Neural cell (in vitro differentiated cells): ENCODE data around the gene AFAP1L1. TPM values are rescaled to one million over a fixed set of nuclear protein-coding genes. Genes with fewer than 3 reads are reported as not detected.

ENCODE experiments used
- H2AFZ ChIP-seq: fragments of 200-600, 300-800 bp; sonication (generic), shearing (Covaris generic); 2 replicates; pipeline ENCODE4 v1.6.0; 2014; ENCODE audit warnings: low read depth, mild to moderate bottlenecking, antibody characterized with exemption, low read length, moderate library complexity
- H3F3A ChIP-seq: fragments of 200-600 bp; shearing (Covaris generic); 2 replicates; pipeline ENCODE4 v1.6.1; 2016; ENCODE audit warnings: mild to moderate bottlenecking, moderate library complexity, mixed read lengths, antibody characterized with exemption, low read length; ENCODE audit not compliant: insufficient read depth, poor library complexity, severe bottlenecking
- H3K27ac ChIP-seq: fragments of 200-600, 300-800 bp; sonication (generic), shearing (Covaris generic); 2 replicates; pipeline ENCODE4 v1.5.1; 2014; ENCODE audit warnings: mild to moderate bottlenecking, low read length, moderate library complexity
- H3K27me3 ChIP-seq: fragments of 300-800, 200-600 bp; sonication (generic), shearing (Covaris generic); 2 replicates; pipeline ENCODE4 v1.6.0; 2014; ENCODE audit warnings: mild to moderate bottlenecking, low read depth, low read length, moderate library complexity; ENCODE audit not compliant: insufficient read depth
- H3K36me3 ChIP-seq: fragments of 300-800, 200-600 bp; sonication (generic), shearing (Covaris generic); 2 replicates; pipeline ENCODE4 v1.5.1; 2014; ENCODE audit warnings: mild to moderate bottlenecking, antibody characterized with exemption, low read length, moderate library complexity; ENCODE audit not compliant: insufficient read depth
- H3K4me2 ChIP-seq: fragments of 300-800, 200-600 bp; sonication (generic), shearing (Covaris generic); 2 replicates; pipeline ENCODE4 v1.6.0; 2014; ENCODE audit warnings: mild to moderate bottlenecking, low read length
- H3K4me3 ChIP-seq: fragments of 300-800, 200-600 bp; sonication (generic), shearing (Covaris generic); 2 replicates; pipeline ENCODE4 v1.5.1; 2014; ENCODE audit warnings: mild to moderate bottlenecking, low read length, moderate library complexity
- H3K79me2 ChIP-seq: fragments of 200-600 bp; shearing (Covaris generic); replicated peaks from 2 replicates; pipeline ENCODE4 v1.6.0; 2014; ENCODE audit warnings: mild to moderate bottlenecking, low read length, moderate library complexity; ENCODE audit not compliant: insufficient read depth
- H3K9ac ChIP-seq: fragments of 300-800, 200-600 bp; sonication (generic), shearing (Covaris generic); 2 replicates; pipeline ENCODE4 v1.6.1; 2016; ENCODE audit warnings: mild to moderate bottlenecking, low read length, mixed read lengths
- H3K9me2 ChIP-seq: fragments of 200-600 bp; shearing (Covaris generic); 2 replicates; pipeline ENCODE4 v1.6.1; 2016; ENCODE audit warnings: mild to moderate bottlenecking, low read length, mixed read lengths; ENCODE audit not compliant: insufficient read depth
- H3K9me3 ChIP-seq: fragments of 200-600, 300-800 bp; sonication (generic), shearing (Covaris generic); 2 replicates; pipeline ENCODE4 v1.6.1; 2016; ENCODE audit warnings: mild to moderate bottlenecking, mixed run types, low read length, moderate library complexity, mixed read lengths
- H4K20me1 ChIP-seq: fragments of 200-600 bp; shearing (Covaris generic); 2 replicates; pipeline ENCODE4 v1.6.1; 2016; ENCODE audit warnings: mild to moderate bottlenecking, mixed run types; ENCODE audit not compliant: insufficient read depth
- EP300 ChIP-seq: fragments of 450-650 bp; conservative IDR thresholded peaks from 2 replicates; pipeline ENCODE4 v1.6.1; 2014; ENCODE audit warnings: antibody characterized with exemption, mild to moderate bottlenecking, moderate library complexity; ENCODE audit not compliant: poor library complexity, severe bottlenecking
- EZH2 ChIP-seq: fragments of 200-600, 300-800 bp; shearing (Covaris generic), sonication (generic); IDR thresholded peaks from 2 replicates; pipeline ENCODE4 v1.6.1; 2014; ENCODE audit warnings: antibody characterized with exemption, low read length, borderline replicate concordance, mild to moderate bottlenecking; ENCODE audit not compliant: insufficient read depth, poor library complexity, severe bottlenecking
- MXI1 ChIP-seq: fragments of 450-650 bp; conservative IDR thresholded peaks from 2 replicates; pipeline ENCODE4 v1.6.1; 2014; ENCODE audit warnings: antibody characterized with exemption, mild to moderate bottlenecking; ENCODE audit not compliant: poor library complexity, severe bottlenecking
- POLR2AphosphoS5 ChIP-seq: IDR thresholded peaks from 2 replicates; pipeline ENCODE4 v1.6.1; 2012
- RAD21 ChIP-seq: fragments of 450-650 bp; conservative IDR thresholded peaks from 2 replicates; pipeline ENCODE4 v1.6.1; 2014; ENCODE audit warnings: antibody characterized with exemption, mild to moderate bottlenecking, moderate library complexity
- REST ChIP-seq: IDR thresholded peaks from 2 replicates; pipeline ENCODE4 v1.6.1; 2012; ENCODE audit warnings: borderline replicate concordance
- SMC3 ChIP-seq: fragments of 450-650 bp; conservative IDR thresholded peaks from 2 replicates; pipeline ENCODE4 v1.6.1; 2014; ENCODE audit warnings: antibody characterized with exemption, mild to moderate bottlenecking, moderate library complexity; ENCODE audit not compliant: poor library complexity
- TAF1 ChIP-seq: IDR thresholded peaks from 2 replicates; pipeline ENCODE4 v1.6.1; 2012; ENCODE audit warnings: low read depth
- polyA plus RNA-seq: library from polyadenylated mRNA; depleted of rRNA; stranded (reverse); fragments of >200 nt; gene quantifications from 2 replicates; pipeline ENCODE4 v1.2.3, GENCODE V29; 2014
- TF ChIP-seq, protein P1 (sequence below): fragments of 450-650 bp; IDR thresholded peaks from 2 replicates; pipeline ENCODE4 v1.5.1; 2014; ENCODE audit warnings: antibody characterized with exemption, mild to moderate bottlenecking, moderate library complexity; ENCODE audit not compliant: poor library complexity, severe bottlenecking

AFAP1L1 gene
- polyA plus RNA-seq, 1 donor from 2014 or later, result not detected

GRCh38 chr5:149388498-149389190 lies 117.0 kb downstream of the AFAP1L1 start:
- H3F3A ChIP-seq, result no peaks in the 10 kb centered on the region
- no peaks in the 10 kb centered on the region for H3K9me3 ChIP-seq
- H3K36me3 ChIP-seq, result no peaks in the 10 kb centered on the region
- H3K27ac ChIP-seq, result no peak overlapping the region
- no peak overlapping the region for H2AFZ ChIP-seq
- TF ChIP-seq MXI1 (no peak), RAD21 (no peak), REST (no peak), POLR2AphosphoS5 (no peak), TAF1 (no peak), SMC3 (no peak), EP300 (no peak), EZH2 (no peak)
- TF ChIP-seq, protein P1, sequence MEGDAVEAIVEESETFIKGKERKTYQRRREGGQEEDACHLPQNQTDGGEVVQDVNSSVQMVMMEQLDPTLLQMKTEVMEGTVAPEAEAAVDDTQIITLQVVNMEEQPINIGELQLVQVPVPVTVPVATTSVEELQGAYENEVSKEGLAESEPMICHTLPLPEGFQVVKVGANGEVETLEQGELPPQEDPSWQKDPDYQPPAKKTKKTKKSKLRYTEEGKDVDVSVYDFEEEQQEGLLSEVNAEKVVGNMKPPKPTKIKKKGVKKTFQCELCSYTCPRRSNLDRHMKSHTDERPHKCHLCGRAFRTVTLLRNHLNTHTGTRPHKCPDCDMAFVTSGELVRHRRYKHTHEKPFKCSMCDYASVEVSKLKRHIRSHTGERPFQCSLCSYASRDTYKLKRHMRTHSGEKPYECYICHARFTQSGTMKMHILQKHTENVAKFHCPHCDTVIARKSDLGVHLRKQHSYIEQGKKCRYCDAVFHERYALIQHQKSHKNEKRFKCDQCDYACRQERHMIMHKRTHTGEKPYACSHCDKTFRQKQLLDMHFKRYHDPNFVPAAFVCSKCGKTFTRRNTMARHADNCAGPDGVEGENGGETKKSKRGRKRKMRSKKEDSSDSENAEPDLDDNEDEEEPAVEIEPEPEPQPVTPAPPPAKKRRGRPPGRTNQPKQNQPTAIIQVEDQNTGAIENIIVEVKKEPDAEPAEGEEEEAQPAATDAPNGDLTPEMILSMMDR, result no peak
- H3K9me2 ChIP-seq, result no peaks in the 10 kb centered on the region
- H3K4me2 ChIP-seq, result no peak overlapping the region
- H3K27me3 ChIP-seq, result no peaks in the 10 kb centered on the region
- no peak overlapping the region for H3K9ac ChIP-seq
- H3K79me2 ChIP-seq, result no peaks in the 10 kb centered on the region
- H3K4me3 ChIP-seq, result no peak overlapping the region
- H4K20me1 ChIP-seq, result no peaks in the 10 kb centered on the region

- no peak overlapping the region for H3K27ac ChIP-seq
- no peaks in the 10 kb centered on the region for H3K27me3 ChIP-seq
- TF ChIP-seq TAF1 (no peak), REST (no peak), EP300 (no peak), POLR2AphosphoS5 (no peak), MXI1 (no peak), SMC3 (no peak), EZH2 (no peak), RAD21 (no peak)
- TF ChIP-seq, protein P1, result no peak
- H3K4me2 ChIP-seq, result no peak overlapping the region
- no peaks in the 10 kb centered on the region for H3K36me3 ChIP-seq
- no peaks in the 10 kb centered on the region for H3K9me3 ChIP-seq
- H3K79me2 ChIP-seq, result no peaks in the 10 kb centered on the region
- H4K20me1 ChIP-seq, result no peaks in the 10 kb centered on the region
- H3K4me3 ChIP-seq, result no peak overlapping the region
- no peaks in the 10 kb centered on the region for H3K9me2 ChIP-seq
- no peaks in the 10 kb centered on the region for H3F3A ChIP-seq
- no peak overlapping the region for H3K9ac ChIP-seq
- H2AFZ ChIP-seq, result no peak overlapping the region
Measured at GRCh38 chr5:149389552-149390495, 118.2 kb downstream of the AFAP1L1 start.
